ACC112 (cell line): Measurements from ENCODE around the gene LIFR.

Experiments
- H2AFZ ChIP-seq: fragments of 200-600 bp; sonication (generic); one replicate; pipeline ENCODE4 v1.6.0; 2017; ENCODE audit warnings: antibody characterized with exemption, low read length; ENCODE audit not compliant: unreplicated experiment
- H3K27ac ChIP-seq: fragments of 200-600 bp; sonication (generic); 2 replicates; pipeline ENCODE4 v1.5.1; 2014; ENCODE audit warnings: low read depth, mild to moderate bottlenecking, antibody characterized with exemption, low read length, moderate library complexity
- H3K27me3 ChIP-seq: fragments of 200-600 bp; sonication (generic); 2 replicates; pipeline ENCODE4 v1.6.1; 2014; ENCODE audit warnings: mild to moderate bottlenecking, antibody characterized with exemption, low read length, moderate library complexity, mixed read lengths; ENCODE audit not compliant: insufficient read depth
- H3K36me3 ChIP-seq: fragments of 200-600 bp; sonication (generic); 2 replicates; pipeline ENCODE4 v1.6.1; 2016; ENCODE audit warnings: mild to moderate bottlenecking, antibody characterized with exemption, low read length, moderate library complexity, mixed read lengths; ENCODE audit not compliant: insufficient read depth
- H3K4me1 ChIP-seq: fragments of 200-600 bp; sonication (generic); one replicate; pipeline ENCODE4 v1.6.1; 2016; ENCODE audit warnings: low read length, mixed read lengths; ENCODE audit not compliant: insufficient read depth, unreplicated experiment, control insufficient read depth
- H3K4me3 ChIP-seq: fragments of 200-600 bp; sonication (generic); 2 replicates; pipeline ENCODE4 v1.5.1; 2014; ENCODE audit warnings: mild to moderate bottlenecking, low read depth, low read length
- H3K79me2 ChIP-seq: fragments of 200-600 bp; sonication (generic); one replicate; pipeline ENCODE4 v1.6.0; 2016; ENCODE audit warnings: low read length; ENCODE audit not compliant: control insufficient read depth, unreplicated experiment, insufficient read depth

Gene LIFR

DNA sequence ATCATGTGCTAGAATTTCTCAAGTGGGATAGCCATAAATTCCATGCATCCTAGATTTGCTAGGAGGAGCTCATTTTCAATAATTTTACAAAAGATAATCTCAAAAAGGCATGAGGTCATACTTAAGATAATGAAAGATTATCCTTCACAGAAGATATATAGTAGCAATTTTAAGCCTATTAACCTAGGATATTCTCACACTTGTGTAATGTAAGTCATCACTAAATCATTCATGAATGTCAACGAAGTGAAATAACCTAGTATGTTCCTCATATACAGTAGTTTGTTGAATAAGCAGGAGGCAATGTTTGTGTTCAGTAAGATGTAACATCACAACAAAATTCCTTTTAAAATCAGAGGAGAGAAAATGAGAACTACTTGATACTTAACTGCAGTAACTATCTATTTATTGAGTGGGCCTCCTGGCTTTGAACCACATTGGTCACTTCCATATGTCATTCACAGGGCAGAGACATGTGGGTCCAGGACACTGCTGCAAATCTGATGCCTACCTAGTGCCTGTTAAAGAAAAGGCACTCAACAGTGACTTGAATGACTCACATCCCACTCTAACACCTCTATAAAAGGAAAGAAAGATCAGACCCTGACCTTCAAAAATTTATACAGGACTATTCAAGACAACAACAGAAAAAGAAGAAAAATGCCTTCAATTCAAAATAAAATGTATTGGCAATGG lies 8.2 kb downstream of the LIFR start:
- Histone ChIP-seq H2AFZ (no peak overlapping the region), H3K27ac (no peak overlapping the region; the same call in 1 of the 2 replicates), H3K4me3 (no peak overlapping the region), H3K36me3 (no peaks in the 10 kb centered on the region), H3K4me1 (peaks cover 61% of the 10 kb centered on the region), H3K27me3 (no peaks in the 10 kb centered on the region), H3K79me2 (peaks cover 51% of the 10 kb centered on the region)

DNA sequence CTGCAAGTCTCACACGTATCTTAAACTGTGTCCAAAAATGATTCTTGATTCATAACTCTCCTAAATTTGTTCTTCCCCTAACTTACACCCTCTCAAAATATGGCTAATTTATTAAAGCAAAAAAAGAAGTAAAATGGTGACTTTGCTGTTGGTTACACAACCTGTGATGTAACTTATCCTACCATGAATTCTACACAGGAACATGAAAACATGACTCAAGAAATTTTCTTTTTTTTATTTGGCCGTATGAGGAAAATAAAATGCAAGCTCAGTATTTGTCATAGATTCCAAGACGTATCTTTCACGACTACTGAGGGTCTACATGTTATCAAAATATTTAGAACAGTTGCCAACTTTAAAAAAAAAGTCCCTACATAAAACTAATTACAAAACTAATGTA lies 9.2 kb downstream of the LIFR start:
- peaks cover 43% of the 10 kb centered on the region for H3K79me2 ChIP-seq

DNA sequence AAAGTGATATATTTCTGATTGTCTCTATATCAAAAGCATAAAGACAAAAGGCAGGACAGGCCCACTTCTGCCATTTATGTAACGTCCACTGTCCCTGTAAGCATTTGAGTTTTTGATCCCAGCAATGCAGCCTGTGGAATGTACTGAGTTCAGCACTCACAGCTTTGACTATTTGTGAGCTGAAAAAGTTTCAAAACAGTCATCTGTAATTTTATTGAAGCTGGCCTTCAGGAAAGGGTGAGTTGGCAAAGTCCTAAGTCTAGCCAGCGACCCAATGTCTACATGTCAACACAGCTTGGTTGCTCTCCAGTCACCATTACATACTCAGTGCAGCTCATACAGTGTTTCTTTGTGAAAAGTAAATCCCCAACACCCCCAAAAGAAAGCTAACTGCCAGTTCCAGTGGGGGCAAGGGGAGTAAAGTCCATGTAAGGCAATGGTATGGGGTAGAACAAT lies 9.7 kb downstream of the LIFR start:
- Histone ChIP-seq H2AFZ (no peak overlapping the region), H3K27ac (no peak overlapping the region), H3K4me1 (peaks cover 54% of the 10 kb centered on the region), H3K36me3 (no peaks in the 10 kb centered on the region), H3K79me2 (peaks cover 41% of the 10 kb centered on the region), H3K4me3 (no peak overlapping the region), H3K27me3 (no peaks in the 10 kb centered on the region)

More for the DNA sequence above, 9.2 kb downstream of the LIFR start:
- Histone ChIP-seq H3K27ac (no peak overlapping the region), H3K4me3 (no peak overlapping the region), H2AFZ (no peak overlapping the region), H3K4me1 (peaks cover 60% of the 10 kb centered on the region), H3K27me3 (no peaks in the 10 kb centered on the region), H3K36me3 (no peaks in the 10 kb centered on the region)

DNA sequence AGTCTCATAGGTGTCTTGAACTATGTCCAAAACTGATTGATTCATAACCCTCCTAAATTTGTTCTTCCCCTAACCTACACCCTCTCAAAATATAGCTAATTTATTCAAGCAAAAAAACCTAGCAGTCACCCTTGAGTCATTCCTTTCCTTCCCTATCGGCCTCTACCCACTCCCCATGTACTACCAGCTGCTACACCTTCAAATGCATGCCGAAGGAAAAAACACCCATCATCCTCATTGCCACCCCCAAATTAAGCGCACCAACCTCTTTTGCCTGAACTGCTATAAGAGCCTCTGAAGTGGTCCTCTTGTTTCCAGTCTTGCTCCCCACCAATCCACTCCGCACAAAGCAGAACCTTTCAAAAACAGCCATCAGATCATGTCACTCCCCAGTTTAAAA lies 12.6 kb downstream of the LIFR start:
- H3K27ac ChIP-seq = no peak overlapping the region
- peaks cover 26% of the 10 kb centered on the region for H3K4me1 ChIP-seq
- no peak overlapping the region for H2AFZ ChIP-seq
- H3K79me2 ChIP-seq = peaks cover 35% of the 10 kb centered on the region
- no peaks in the 10 kb centered on the region for H3K36me3 ChIP-seq
- H3K4me3 ChIP-seq = no peak overlapping the region
- no peaks in the 10 kb centered on the region for H3K27me3 ChIP-seq

DNA sequence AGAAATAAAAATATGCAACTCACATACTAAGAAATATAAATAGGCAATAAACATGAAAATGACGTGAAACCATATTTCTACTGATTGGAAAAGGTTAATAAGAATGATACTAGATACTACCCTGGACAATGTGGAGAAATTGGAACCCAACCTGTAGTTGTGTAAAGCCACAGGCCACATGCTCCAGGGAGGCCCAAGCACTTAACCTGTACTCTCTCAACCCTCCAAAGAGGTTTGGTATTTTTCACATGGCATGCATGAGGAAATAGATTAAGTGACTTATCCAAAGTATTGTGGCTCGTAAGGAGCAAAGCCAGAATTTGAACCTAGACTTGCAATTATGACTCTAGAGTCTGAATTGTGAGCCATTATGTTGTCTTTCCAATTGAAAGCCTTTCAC lies 13.4 kb downstream of the LIFR start:
- no peaks in the 10 kb centered on the region for H3K27me3 ChIP-seq
- no peak overlapping the region for H3K27ac ChIP-seq
- no peak overlapping the region for H3K4me3 ChIP-seq
- H3K36me3 ChIP-seq = no peaks in the 10 kb centered on the region
- no peak overlapping the region for H2AFZ ChIP-seq
- H3K79me2 ChIP-seq = peaks cover 34% of the 10 kb centered on the region
- peaks cover 18% of the 10 kb centered on the region for H3K4me1 ChIP-seq

DNA sequence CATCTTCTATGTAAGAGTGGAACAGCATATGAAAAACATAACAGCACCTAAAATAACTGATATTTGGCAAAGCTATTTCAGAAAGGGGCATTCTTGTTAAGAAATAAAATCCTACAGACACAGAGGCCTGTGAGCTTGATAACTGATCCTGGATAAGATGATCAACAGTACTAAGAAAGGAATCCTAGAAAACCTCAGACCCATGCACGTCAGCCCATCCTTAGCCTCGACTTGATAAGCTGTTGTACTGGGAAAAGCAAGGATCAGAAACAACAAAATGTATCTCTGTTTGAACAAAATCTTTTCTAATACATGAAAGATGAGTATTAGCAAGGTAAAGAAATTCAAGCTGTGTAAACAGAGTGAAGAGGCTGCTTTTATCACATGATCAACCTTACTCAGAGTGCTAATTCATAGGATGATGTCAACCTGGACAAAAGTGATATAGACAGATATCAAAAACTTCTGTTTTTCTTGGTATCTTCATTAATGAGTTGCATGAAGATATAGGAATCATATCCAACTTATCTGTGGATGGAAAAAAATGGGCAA lies 15.2 kb downstream of the LIFR start:
- Histone ChIP-seq H3K36me3 (no peaks in the 10 kb centered on the region), H3K27me3 (no peaks in the 10 kb centered on the region), H3K79me2 (peaks cover 23% of the 10 kb centered on the region), H3K27ac (no peak overlapping the region), H3K4me3 (no peak overlapping the region), H3K4me1 (peaks cover 2% of the 10 kb centered on the region), H2AFZ (no peak overlapping the region)

DNA sequence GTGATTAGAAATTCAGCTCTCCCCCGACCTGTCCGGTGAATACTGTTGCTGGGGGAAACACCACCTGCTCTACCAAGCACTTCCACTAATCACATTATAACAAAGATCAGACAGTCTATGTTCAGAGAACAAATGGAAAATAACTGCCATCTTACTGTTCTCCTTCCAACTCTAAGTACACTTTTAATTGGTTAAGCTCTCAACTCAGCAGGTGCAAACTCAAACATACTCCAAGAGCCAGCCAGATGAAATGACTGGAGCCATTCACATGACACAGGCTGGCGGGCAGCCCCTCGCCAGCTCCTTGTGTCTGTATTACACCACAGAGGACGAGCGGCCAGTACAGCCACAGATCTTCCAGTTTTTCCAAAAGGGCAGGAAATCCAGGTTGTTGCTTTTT lies 16.1 kb downstream of the LIFR start:
- Histone ChIP-seq H3K79me2 (peaks cover 28% of the 10 kb centered on the region), H3K4me3 (no peak overlapping the region), H3K27ac (no peak overlapping the region), H3K4me1 (no peaks in the 10 kb centered on the region), H3K27me3 (no peaks in the 10 kb centered on the region), H3K36me3 (no peaks in the 10 kb centered on the region), H2AFZ (no peak overlapping the region)

DNA sequence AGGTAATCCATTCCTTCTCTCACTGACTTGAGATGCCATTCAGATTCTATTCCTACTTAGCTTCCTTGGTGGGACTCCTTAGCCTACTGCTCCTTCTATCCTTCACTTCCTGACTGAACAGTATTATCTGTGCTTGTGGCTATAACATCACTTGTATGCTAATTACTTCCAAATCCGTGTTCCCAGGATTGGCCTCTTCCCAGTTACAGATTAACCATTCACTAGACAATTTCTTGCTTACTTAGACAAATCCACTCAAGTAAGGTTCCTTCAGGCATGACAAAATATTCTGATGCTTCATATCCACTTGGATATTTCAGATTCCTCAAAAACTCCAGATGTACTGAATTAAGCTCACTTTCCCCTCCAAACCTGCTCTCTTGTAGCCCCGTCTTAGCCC lies 18.3 kb downstream of the LIFR start:
- Histone ChIP-seq H2AFZ (no peak overlapping the region), H3K27me3 (no peaks in the 10 kb centered on the region), H3K27ac (no peak overlapping the region), H3K36me3 (no peaks in the 10 kb centered on the region), H3K4me3 (no peak overlapping the region), H3K79me2 (peaks cover 33% of the 10 kb centered on the region), H3K4me1 (no peaks in the 10 kb centered on the region)

DNA sequence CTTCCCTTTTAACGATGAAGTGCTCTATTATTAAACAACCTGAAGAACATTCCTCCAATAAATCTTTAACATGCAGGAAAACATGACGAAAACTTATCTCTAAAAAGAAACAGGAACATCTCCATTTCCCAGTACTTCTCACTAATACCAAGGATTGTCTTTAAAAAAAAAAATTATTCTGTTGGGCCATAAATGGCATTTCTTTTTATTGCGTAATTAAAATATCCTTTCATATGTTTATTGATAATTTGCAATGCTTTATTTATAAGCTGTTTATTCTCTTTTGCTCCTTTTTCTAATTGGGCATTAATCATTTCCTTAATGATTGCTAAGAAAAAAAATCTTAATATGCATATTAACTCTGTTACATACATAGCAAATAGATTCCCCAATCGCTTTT lies 18.9 kb downstream of the LIFR start:
- H3K4me3 ChIP-seq = no peak overlapping the region
- H3K27ac ChIP-seq = no peak overlapping the region
- no peak overlapping the region for H2AFZ ChIP-seq
- peaks cover 33% of the 10 kb centered on the region for H3K79me2 ChIP-seq
- no peaks in the 10 kb centered on the region for H3K27me3 ChIP-seq
- H3K36me3 ChIP-seq = no peaks in the 10 kb centered on the region
- no peaks in the 10 kb centered on the region for H3K4me1 ChIP-seq

DNA sequence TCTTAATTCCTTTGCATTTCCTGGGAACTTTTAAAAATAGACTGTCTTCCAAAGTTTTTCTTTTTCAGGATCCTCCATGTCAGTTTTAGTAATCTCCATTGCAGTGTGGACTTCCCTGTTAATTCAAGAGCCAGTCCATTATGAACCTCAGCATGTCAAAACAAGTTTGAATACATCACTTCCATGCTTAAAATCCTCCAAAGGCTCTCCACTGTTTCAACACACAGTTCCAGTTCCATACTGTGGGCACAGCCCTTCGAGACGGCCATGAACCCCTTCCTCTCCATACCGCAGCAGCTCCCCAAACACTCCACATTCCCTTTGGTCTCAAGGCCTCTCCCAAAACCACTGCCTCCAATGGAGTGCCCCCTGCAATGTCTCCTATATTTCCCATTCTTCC lies 19.5 kb downstream of the LIFR start:
- Histone ChIP-seq H3K27ac (no peak overlapping the region), H3K36me3 (no peaks in the 10 kb centered on the region), H3K79me2 (peaks cover 33% of the 10 kb centered on the region)

DNA sequence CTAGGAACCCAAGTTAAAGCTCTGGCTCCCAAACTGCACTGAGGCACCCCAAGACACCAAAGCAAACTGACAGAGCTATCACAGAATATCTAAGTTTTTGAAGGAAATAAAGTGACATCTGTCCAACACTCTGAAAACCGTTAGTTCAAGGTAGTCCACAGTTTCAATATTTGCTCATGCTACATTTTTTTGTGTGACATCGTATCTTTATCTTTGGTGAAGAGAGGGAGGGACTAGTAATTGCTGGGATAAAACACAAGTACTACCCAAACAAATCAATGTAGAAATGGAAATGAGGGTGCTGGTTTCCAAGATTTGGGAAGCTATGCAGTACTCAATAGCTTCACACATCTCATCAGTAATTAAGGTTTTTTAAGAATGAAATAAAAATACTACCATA lies 20.6 kb downstream of the LIFR start:
- Histone ChIP-seq H2AFZ (no peak overlapping the region), H3K79me2 (peaks cover 29% of the 10 kb centered on the region), H3K27me3 (no peaks in the 10 kb centered on the region), H3K4me1 (no peaks in the 10 kb centered on the region), H3K4me3 (no peak overlapping the region), H3K36me3 (no peaks in the 10 kb centered on the region), H3K27ac (no peak overlapping the region)

More for the DNA sequence above, 19.5 kb downstream of the LIFR start:
- H3K27me3 ChIP-seq = no peaks in the 10 kb centered on the region
- no peak overlapping the region for H3K4me3 ChIP-seq
- H2AFZ ChIP-seq = no peak overlapping the region
- H3K4me1 ChIP-seq = no peaks in the 10 kb centered on the region
